HG03039 (cell line): ENCODE measurements around the gene NTRK3.
"Not testable (repeated sequence)": the region's sequence is repeated elsewhere in the genome, so short reads cannot be mapped to it uniquely, and the experiment has no call there.

Experiments used
- ATAC-seq: cut with Tn5 transposase; IDR thresholded peaks from one replicate; pipeline ENCODE4 v1.9.1; 2021; ENCODE audit warnings: mild to moderate bottlenecking, moderate library complexity; ENCODE audit not compliant: unreplicated experiment

NTRK3 gene

GRCh38 chr15:87848012-87848411 lies 408.5 kb downstream of the NTRK3 start:
- ATAC-seq = no peak

DNA sequence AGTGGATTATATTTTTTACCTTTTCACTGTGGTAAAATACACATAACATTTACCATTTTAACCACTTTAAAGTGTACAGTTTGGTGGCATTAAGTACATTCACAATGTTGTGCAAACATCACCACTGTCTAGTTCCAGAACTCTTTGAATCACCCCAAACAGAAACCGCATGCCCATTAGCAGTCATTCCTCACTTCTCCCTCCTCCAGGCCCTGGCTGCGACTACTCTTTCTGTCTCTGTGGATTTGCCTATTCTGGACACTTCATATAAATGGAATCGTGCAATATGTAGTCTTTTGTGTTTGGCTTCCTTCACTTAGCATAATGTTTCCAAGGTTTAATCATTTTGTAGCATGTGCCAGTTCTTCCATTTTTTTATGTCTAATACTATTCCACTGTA lies 409.8 kb downstream of the NTRK3 start:
- no peak for ATAC-seq

DNA sequence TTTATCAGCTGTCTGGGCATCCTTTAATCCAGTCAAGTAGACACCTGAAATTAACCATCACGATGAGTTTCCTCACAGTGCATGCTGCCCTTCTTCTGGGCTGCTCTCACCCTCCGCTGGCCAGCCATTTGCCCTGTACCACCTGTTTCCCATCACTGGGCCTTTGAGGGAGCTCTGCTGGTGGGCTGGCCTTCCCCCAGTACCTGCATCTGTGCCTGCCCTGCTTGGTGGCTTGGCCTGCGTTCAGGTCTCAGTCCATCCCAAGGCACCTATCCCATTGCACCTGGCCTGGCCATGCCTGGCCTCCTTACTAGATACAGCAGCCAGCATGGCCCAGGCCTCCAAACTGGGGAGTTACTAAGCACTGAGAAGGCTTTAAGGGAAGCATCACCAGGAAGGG lies 413.2 kb downstream of the NTRK3 start:
- ATAC-seq = no peak

DNA sequence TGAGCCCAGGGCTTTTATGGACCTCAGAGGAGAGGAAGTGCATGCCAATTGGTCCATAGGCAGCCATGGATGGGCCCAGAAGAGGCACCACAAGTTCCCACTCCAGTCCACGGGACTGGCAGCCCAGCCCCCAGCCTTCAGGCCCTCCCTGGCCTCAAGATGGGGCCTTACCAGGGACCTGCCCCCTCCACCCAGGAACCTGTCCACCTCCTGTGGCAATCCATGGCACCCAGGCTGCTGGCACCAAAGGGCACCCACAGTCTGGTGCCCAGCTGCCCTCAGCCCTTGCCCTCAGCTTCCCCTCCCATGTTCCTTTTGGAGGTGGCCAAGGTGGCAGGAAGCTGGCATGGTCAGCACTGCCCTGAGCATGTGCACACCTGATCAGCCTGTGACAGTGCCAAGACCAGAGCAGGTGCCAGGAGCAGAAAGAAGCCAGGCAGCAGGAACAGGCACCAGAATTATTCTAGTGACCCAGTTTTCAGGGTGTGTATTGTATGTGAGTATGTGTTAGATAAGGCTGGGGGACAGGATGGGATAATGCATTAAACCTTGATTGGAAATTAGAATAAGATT lies 415.0 kb downstream of the NTRK3 start:
- ATAC-seq = no peak

DNA sequence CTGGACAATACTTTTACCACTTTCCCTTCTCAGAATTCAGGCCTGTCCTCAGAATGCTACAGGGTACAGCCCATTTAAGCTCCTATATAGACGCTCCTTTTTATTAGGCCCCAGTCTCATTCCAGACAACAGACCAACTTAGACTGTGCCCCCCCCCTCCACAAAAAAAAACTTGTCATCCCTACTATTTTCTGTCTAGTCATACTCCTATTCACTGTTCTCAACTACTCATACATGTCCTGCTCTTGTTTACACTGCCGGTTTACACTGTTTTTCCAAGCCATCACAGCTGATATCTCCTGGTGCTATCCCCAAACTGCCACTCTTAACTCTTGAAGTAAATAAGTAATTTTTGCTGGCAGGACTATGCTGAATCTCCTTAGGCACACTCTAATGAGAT lies 420.7 kb downstream of the NTRK3 start:
- not testable (repeated sequence) for ATAC-seq

- ATAC-seq = not testable (repeated sequence)
Observed at GRCh38 chr15:87833333-87833732, 423.2 kb downstream of the NTRK3 start.

DNA sequence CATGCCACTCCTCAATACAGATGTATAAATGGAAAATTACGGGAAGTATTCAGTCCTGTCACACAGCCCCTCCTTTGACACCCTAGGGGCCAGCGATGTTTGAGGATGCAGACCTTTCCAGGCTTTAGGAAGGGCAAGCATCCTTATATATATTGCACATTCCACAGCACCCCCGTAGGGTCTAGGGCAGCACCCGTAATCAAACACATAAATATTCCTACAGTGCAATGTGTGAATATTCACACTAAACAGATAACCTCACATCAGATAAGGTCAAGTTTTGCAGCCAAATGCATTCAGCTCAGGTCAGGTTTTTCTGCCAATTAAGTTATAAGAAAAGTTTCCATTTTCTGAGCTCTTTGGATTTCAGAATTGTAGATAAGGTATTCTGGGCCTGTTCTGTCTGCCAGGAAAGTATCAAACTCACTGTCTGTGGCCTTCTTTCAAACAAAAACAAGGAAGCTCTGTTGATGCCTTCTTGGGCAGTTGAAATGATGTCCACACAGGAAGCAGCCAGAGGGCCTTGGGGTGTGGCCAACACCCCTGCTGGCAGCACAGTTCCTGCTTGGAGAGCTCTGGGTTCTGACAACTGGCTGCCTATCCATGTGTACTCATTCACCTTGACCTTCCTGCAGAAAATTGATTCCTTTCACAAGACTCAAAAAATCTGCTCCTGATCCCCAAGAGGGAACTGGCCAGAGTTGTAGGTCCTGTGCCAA lies 427.0 kb downstream of the NTRK3 start:
- no peak for ATAC-seq

DNA sequence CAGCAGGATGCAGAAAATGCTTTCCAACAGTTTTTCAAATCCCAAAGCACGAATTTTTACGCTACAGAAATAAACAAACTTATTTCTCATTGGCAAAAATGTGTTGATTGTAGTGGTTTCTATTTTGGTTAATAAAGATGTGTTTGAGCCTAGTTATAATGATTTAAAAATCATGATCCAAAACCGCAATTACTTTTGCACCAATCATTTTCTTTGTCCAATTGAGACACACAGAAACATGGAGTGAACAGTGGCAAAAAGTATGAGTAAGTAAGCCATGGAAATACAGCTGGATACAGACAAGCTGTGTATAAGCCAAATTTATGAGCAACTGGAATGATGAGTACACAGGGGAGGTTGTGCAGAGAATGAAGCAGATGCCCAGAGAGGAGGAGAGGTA lies 427.9 kb downstream of the NTRK3 start:
- ATAC-seq = no peak

DNA sequence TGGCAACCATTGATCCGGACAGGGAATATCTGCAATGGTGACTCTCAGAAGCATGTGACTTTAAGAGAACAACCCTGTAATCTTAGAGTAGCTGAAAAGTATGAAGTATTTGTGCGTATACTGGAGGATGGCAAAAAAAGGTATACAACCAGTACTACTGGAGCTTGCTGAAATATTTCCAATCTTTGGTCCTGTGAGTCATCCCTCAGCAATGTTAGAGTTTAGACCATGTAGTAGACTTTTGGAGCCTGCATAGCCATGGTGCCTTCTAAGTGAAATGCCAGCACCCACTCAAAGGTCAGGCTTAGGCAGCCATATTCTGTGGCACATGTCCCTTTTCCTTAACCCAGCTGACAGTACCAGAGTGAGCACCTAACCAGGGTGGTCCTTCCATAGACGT lies 429.4 kb downstream of the NTRK3 start:
- no peak for ATAC-seq

- ATAC-seq = no peak
Observed at GRCh38 chr15:87826119-87826747, 430.3 kb downstream of the NTRK3 start.

- no peak for ATAC-seq
Observed at GRCh38 chr15:87818756-87819155, 437.8 kb downstream of the NTRK3 start.

DNA sequence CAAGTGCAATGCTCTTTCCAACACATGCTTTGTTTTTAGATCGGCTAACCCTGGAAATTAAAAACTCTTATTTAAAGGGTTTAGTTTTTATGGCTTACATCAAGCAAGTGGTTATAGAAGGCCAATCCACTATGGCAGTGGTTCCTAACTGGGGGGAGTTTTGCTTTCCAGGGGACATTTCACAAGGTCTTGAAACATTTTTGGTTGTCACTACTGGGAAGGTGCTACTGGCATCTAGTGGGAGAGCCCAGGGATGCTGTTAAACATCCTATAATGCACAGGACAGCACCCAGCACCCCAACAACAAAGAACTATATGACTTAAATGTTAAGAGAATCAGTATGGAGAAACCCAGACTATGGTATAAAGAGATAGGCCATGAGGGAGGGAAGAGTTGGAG lies 439.0 kb downstream of the NTRK3 start:
- ATAC-seq = no peak

GRCh38 chr15:87816811-87817210 lies 439.7 kb downstream of the NTRK3 start:
- no peak for ATAC-seq

- ATAC-seq = no peak
Observed at GRCh38 chr15:87816016-87816415, 440.5 kb downstream of the NTRK3 start.
